Psoas muscle (tissue), 8 donors: ENCODE measurements around the gene INSC. TPM values are rescaled to one million over a fixed set of nuclear protein-coding genes. Genes with fewer than 3 reads are reported as not detected.

Source experiments
- ATAC-seq, 4 donors: fragments of 200-7000 bp; cut with Tn5 transposase; one replicate each; pipeline ENCODE4 v1.9.1; 2020; ENCODE audit warnings: moderate library complexity in 3 of 4, mild to moderate bottlenecking in 2 of 4
- DNase-seq, 2 donors: peaks; one replicate each; pipeline ENCODE4 v3.0.0-alpha.2; 2020
- H3K27ac ChIP-seq: fragments of 200-600 bp; one replicate; pipeline ENCODE4 v1.8.0; 2022
- H3K27me3 ChIP-seq, 3 donors: fragments of 200-600 bp in 1 of 3; one replicate each; pipeline versions ENCODE4 v1.6.1 to v1.8.0; 2013 to 2022; ENCODE audit warnings: low read length in 2 of 3, mild to moderate bottlenecking in 2 of 3, moderate library complexity in 1 of 3; ENCODE audit not compliant: insufficient read depth in 3 of 3
- H3K36me3 ChIP-seq, 2 donors: fragments of 200-600 bp in 1 of 2; one replicate each; pipeline versions ENCODE4 v1.6.1 to v1.8.0; 2013 to 2022; ENCODE audit warnings: low read depth in 1 of 2, mild to moderate bottlenecking in 1 of 2, moderate library complexity in 1 of 2; ENCODE audit not compliant: insufficient read depth in 1 of 2
- H3K4me1 ChIP-seq: fragments of 200-600 bp; one replicate; pipeline ENCODE4 v1.8.0; 2022
- H3K4me3 ChIP-seq: fragments of 200-600 bp; one replicate; pipeline ENCODE4 v1.8.0; 2022; ENCODE audit warnings: mild to moderate bottlenecking
- H3K9me3 ChIP-seq: fragments of 200-600 bp; one replicate; pipeline ENCODE4 v1.8.0; 2022
- WGBS, 3 donors: extraction: QIAGEN DNeasy Blood & Tissue Kit; methylation state at CpG; one replicate each; pipeline versions ENCODE4 v1.1.6 to v1.1.7; 2013; 5-methylcytosine and 5-hydroxymethylcytosine counted together
- intact Hi-C, 2 donors: fragments of 100-400 bp; cut with DNase I; formaldehyde crosslinking; loops; one replicate each; pipeline versions ENCODE4 v1.11.0 to v1.14.2; 2022
- polyA plus RNA-seq, 3 donors: library from polyadenylated mRNA; stranded (reverse); fragments of 200-250 nt; gene quantifications; one replicate each; pipeline ENCODE4 v1.2.3, GENCODE V29; 2013
- total RNA-seq, 4 donors: library from RNA; stranded (reverse); fragmentation: NEBNext Ultra II Directional in 2 of 4; extraction: Animal tissue kit (Norgen Biotek cat#: 25700) in 2 of 4; gene quantifications; one replicate each; pipeline versions ENCODE4 v1.2.1 to v1.2.4, GENCODE V29; 2021 to 2023
- TF ChIP-seq, protein P1 (sequence below): fragments of 200-600 bp; IDR thresholded peaks from one replicate; pipeline ENCODE4 v1.8.0; 2022; ENCODE audit warnings: antibody characterized with exemption
- donor health status: healthy with polysubstance abuse.
- donor health status: DM: no; HTN: no; CAD: no; lungs with moderate emphysema.
- donor health status: Bipolar disorder and iron deficiency.
- donor health status: healthy.
- donor health status: DM: yes; HTN: yes; CAD: no.
- donor health status: DM: no; HTN: no; CAD: no.
- donor health status: DM: no; HTN: no; CAD: no.
- donor health status: DM: yes; HTN: yes; CAD: no.

INSC gene
- total and polyA plus RNA-seq, 7 donors: 0.04 to 1.2 TPM; not detected in 5

DNA sequence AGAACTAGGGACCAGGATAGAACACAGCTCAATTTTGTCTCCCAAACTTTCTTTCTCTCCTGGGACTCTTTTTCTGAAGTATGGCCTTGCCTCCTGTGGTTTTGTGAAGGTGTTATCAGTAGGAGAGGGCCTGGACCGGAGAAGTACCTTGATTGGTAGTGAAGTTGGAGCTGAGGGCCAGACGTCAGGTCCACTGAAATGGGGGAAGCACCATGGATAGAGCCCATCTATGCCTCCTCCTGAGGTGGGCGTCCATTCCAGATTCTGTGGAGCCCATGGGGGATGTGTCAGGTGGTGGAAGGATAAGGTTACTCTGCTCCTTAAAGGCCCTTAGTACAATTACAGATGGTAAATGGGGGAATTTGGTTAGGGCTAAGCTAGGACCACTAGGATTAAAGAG is 109.7 kb downstream of the INSC start:
- H3K36me3 ChIP-seq: no peaks in the 10 kb centered on the region
- 70 to 75% (median 71%) methylated on average over 3 of the region's 3 CpGs for WGBS, 3 donors

GRCh38 chr11:15227011-15227410 is 112.3 kb downstream of the INSC start:
- ATAC-seq (no peak), DNase-seq (no peak)
- WGBS, 3 donors: 91 to 100% (median 97%) methylated on average over 1 of the region's 1 CpG
- H3K4me1 ChIP-seq: no peaks in the 10 kb centered on the region
- H3K4me3 ChIP-seq: no peak overlapping the region
- H3K9me3 ChIP-seq: no peaks in the 10 kb centered on the region
- H3K27me3 ChIP-seq: no peaks in the 10 kb centered on the region
- no peaks in the 10 kb centered on the region for H3K36me3 ChIP-seq
- H3K27ac ChIP-seq: no peak overlapping the region
- intact Hi-C loops: no loop called here
- TF ChIP-seq, protein P1, sequence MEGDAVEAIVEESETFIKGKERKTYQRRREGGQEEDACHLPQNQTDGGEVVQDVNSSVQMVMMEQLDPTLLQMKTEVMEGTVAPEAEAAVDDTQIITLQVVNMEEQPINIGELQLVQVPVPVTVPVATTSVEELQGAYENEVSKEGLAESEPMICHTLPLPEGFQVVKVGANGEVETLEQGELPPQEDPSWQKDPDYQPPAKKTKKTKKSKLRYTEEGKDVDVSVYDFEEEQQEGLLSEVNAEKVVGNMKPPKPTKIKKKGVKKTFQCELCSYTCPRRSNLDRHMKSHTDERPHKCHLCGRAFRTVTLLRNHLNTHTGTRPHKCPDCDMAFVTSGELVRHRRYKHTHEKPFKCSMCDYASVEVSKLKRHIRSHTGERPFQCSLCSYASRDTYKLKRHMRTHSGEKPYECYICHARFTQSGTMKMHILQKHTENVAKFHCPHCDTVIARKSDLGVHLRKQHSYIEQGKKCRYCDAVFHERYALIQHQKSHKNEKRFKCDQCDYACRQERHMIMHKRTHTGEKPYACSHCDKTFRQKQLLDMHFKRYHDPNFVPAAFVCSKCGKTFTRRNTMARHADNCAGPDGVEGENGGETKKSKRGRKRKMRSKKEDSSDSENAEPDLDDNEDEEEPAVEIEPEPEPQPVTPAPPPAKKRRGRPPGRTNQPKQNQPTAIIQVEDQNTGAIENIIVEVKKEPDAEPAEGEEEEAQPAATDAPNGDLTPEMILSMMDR: no peak

More for the DNA sequence above, 109.7 kb downstream of the INSC start:
- Histone ChIP-seq H3K4me3 (no peak overlapping the region), H3K27ac (no peak overlapping the region), H3K9me3 (no peaks in the 10 kb centered on the region), H3K27me3 (no peaks in the 10 kb centered on the region), H3K4me1 (no peaks in the 10 kb centered on the region)
- TF ChIP-seq, protein P1: no peak
- ATAC-seq (no peak), DNase-seq (no peak)
- intact Hi-C loops: no loop called here

DNA sequence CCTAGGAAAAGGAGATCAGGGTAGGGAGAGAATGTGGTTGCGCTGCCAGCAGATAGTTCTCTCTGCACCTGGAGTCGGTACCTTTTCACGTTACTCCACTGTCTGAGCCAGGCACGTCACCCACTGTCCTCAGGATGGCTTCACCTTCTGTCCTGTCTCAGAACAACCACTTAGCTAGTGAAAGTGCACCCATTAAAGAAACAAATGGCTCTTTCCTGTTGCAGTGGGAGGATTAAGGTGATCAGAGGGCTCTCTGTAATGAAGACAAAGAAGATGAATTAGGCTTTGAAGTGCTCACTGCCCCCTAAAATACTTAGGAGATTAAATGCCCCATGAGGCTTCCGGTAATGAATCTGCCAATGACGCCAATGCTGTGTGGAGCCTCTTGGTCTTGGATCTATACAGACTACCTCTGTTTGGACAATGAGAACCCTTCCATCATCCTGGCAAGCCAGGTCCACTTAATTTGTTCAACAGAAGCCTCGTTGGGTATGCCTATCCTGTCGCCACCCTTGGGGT is 113.7 kb downstream of the INSC start:
- H3K4me3 ChIP-seq: no peak overlapping the region
- intact Hi-C loops: no loop called here
- WGBS, 3 donors: 69 to 83% (median 79%) methylated on average over 8 of the region's 8 CpGs
- ATAC-seq: no peak
- TF ChIP-seq, protein P1: no peak
- H3K36me3 ChIP-seq: no peaks in the 10 kb centered on the region
- H3K4me1 ChIP-seq: no peaks in the 10 kb centered on the region
- H3K27ac ChIP-seq: no peak overlapping the region
- no peaks in the 10 kb centered on the region for H3K9me3 ChIP-seq
- DNase-seq: no peak
- H3K27me3 ChIP-seq: no peaks in the 10 kb centered on the region

GRCh38 chr11:15229069-15229468 is 114.3 kb downstream of the INSC start:
- H3K36me3 ChIP-seq: no peaks in the 10 kb centered on the region
- no peak for DNase-seq
- ATAC-seq: no peak
- no peaks in the 10 kb centered on the region for H3K4me1 ChIP-seq
- no peaks in the 10 kb centered on the region for H3K27me3 ChIP-seq
- no peaks in the 10 kb centered on the region for H3K9me3 ChIP-seq
- TF ChIP-seq, protein P1: no peak
- intact Hi-C loops: no loop called here
- WGBS, 3 donors: 0 to 92% (median 69%) methylated on average over 2 of the region's 2 CpGs
- no peak overlapping the region for H3K27ac ChIP-seq
- H3K4me3 ChIP-seq: no peak overlapping the region

- DNase-seq: no peak
- no peak for ATAC-seq
- H3K27ac ChIP-seq: no peak overlapping the region
- TF ChIP-seq, protein P1: no peak
- intact Hi-C loops: no loop called here
- no peaks in the 10 kb centered on the region for H3K4me1 ChIP-seq
- WGBS, 3 donors: 67 to 72% (median 68%) methylated on average over 4 of the region's 4 CpGs
- H3K9me3 ChIP-seq: no peaks in the 10 kb centered on the region
- H3K36me3 ChIP-seq: no peaks in the 10 kb centered on the region
- no peaks in the 10 kb centered on the region for H3K27me3 ChIP-seq
- no peak overlapping the region for H3K4me3 ChIP-seq
Observed at GRCh38 chr11:15232496-15232895, 117.8 kb downstream of the INSC start.
